PC-9 (cell line): ENCODE measurements around the gene LAYN.

ENCODE experiments used
- CTCF ChIP-seq: fragments of 200-600 bp; sonication (generic); conservative IDR thresholded peaks from 2 replicates; pipeline ENCODE4 v1.6.1; 2017; ENCODE audit warnings: mixed run types, antibody characterized with exemption, mild to moderate bottlenecking, moderate library complexity
- EZH2 ChIP-seq: fragments of 200-600 bp; sonication (generic); IDR thresholded peaks from 2 replicates; pipeline ENCODE4 v1.8.0; 2017; ENCODE audit warnings: antibody characterized with exemption, low read depth

DNA sequence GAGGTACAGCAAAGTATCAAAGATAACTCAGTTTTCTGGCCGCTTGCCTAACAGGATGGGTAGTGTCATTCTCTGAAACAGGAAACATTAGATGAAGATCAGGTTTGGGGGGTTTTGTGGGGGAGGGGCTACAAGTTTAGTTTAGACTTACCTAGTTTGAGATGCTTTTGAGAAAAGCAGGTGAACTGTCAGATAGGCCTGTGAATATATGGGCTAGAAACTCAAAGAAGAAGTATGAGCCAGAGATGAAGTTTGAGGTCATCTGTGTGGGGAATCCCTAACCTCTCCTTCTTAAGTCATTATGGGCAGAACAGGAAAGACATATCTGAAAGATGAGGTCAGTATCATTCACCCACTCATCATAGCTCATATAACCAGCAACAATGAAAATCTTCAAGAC, 14.0 kb upstream of the LAYN start:
- no peak for TF ChIP-seq CTCF
- TF ChIP-seq EZH2, result no peak
